ENCODE results near the gene ACSBG1. TPM values are rescaled to one million over a fixed set of nuclear protein-coding genes. Genes with fewer than 3 reads are reported as not detected.

Gene ACSBG1
- total RNA-seq, 2 donors from 2014 or later: 0.58 to 0.59 TPM

GRCh38 chr15:78212546-78213424 lies 21.6 kb downstream of the ACSBG1 start:
- no peaks in the 10 kb centered on the region for H3K27me3 ChIP-seq
- no peak overlapping the region for H3K4me3 ChIP-seq
- TF ChIP-seq CTCF (IDR thresholded peaks at IDR 0.05): no peak
- H3K4me1 ChIP-seq: peaks cover 16% of the 10 kb centered on the region
- intact Hi-C loops (cut with DNase I): no loop called here
- no peak overlapping the region for H3K27ac ChIP-seq
- H3K36me3 ChIP-seq: no peaks in the 10 kb centered on the region
- no peaks in the 10 kb centered on the region for H3K9me3 ChIP-seq
- peak overlapping the region in 1 of 2 donors; percentile 28 for H3K9ac ChIP-seq (ENCODE audit: low read depth in 2 of 2, low read length in 2 of 2)
- peak; percentile 79 for DNase-seq

- no peak overlapping the region for H3K27ac ChIP-seq
- intact Hi-C loops (cut with DNase I): no loop called here
Measured at GRCh38 chr15:78212008-78212407, 22.4 kb downstream of the ACSBG1 start.

DNA sequence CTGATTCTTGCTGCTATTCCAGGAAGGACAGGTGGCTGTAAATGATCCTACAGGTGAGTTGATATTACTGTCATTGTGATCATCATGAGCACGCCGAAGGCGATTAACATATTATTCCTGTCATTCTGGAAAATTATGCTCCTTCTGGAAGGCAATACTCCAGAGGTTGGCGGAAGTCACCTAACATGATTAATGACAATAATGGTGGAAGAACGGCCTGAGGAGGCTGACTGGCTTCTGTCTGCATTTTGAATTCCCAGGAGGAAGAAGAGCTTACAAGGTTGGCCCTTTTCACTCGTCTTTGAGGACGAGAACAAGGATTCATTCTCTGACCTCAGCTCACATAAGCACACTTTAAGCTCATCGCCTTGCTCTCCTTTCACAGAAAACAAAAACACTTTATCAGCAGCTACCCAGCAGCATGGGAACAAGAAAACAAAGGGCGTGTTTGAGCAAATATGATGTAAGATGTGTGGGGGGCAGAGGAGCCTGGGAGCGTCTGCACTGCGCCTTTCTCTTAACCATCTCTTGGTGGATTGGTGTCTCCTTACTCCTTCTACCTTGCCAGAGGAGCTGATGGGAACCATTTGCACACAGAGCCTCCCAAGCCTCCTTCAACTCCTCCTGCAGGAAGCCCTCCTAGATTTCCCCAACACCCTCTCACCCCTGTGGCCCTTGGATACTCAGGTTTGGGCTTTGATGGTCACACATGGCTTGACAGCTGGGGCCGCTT lies 23.0 kb downstream of the ACSBG1 start:
- Histone ChIP-seq H3K27ac (no peak overlapping the region), H3K4me1 (peaks cover 16% of the 10 kb centered on the region), H3K36me3 (no peaks in the 10 kb centered on the region), H3K9ac (ENCODE audit: low read depth in 2 of 2, low read length in 2 of 2) (no peak overlapping the region), H3K27me3 (no peaks in the 10 kb centered on the region), H3K9me3 (no peaks in the 10 kb centered on the region), H3K4me3 (no peak overlapping the region)
- DNase-seq: peak; percentile 15
- intact Hi-C loops (cut with DNase I): no loop called here
- no peak for TF ChIP-seq CTCF (IDR thresholded peaks at IDR 0.05)

More at GRCh38 chr15:78212008-78212407, 22.4 kb downstream of the ACSBG1 start:
- Histone ChIP-seq H3K4me3 (no peak overlapping the region), H3K9ac (ENCODE audit: low read depth in 2 of 2, low read length in 2 of 2) (no peak overlapping the region), H3K9me3 (no peaks in the 10 kb centered on the region), H3K4me1 (peaks cover 16% of the 10 kb centered on the region), H3K36me3 (no peaks in the 10 kb centered on the region), H3K27me3 (no peaks in the 10 kb centered on the region)
- no peak for DNase-seq
- no peak for TF ChIP-seq CTCF (IDR thresholded peaks at IDR 0.05)

DNA sequence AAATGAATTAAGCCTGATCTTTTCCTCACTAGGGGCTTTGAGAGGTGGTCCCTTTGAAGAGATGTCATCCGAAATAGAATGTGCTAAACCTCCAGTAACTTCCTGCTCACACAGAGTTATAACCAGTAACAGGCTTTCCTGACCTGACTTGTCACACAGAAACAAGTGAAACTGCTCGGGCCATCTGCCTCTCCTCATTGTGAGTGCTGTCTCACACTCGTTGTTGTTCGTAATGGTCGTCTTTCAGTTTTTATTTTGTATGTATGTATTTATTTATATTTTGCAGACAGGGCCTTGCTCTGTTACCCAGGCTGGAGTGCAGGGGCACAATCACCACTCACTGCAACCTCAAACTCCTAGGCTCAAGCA lies 24.0 kb downstream of the ACSBG1 start:
- H3K27me3 ChIP-seq: no peaks in the 10 kb centered on the region
- peaks cover 16% of the 10 kb centered on the region for H3K4me1 ChIP-seq
- H3K9me3 ChIP-seq: no peaks in the 10 kb centered on the region
- intact Hi-C loops (cut with DNase I): no loop called here
- H3K27ac ChIP-seq: peak overlapping the region; percentile 16
- H3K4me3 ChIP-seq: no peak overlapping the region
- TF ChIP-seq CTCF (IDR thresholded peaks at IDR 0.05): no peak
- peak overlapping the region in 1 of 2 donors; percentile 61 for H3K9ac ChIP-seq (ENCODE audit: low read depth in 2 of 2, low read length in 2 of 2)
- DNase-seq: peak; percentile 20
- no peaks in the 10 kb centered on the region for H3K36me3 ChIP-seq

DNA sequence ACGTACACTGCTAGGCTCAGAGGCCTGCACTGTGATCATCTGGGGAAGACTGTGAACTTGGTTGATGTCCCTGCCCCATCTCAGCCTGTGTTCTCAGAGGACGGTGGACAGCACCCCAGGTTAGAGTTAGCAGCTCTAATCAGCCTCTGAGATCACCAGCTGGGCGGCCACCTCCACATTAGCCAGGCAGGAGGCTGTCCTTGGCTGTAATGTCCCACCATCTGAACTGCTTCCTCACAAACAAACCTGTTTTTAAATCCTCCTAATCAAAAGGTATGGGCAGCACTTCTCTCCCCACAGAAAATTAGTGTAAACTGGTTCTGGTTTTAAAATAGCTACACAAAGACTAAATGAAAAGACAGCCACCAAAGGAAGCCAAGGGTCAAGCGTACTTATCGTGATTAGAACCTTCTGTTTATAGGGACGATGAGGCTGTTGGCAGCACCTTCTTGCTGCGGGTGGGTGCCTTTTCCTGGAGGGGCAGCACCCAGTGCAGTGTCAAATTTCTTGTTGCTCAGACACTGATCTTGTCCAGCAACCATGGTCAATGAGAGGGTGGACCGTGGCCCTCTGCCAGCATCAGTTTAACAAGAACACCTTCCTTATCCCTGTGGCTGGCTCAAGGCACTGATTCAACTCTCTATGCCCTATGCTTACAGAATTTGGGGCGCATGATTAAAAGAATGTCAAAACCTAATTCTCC lies 24.6 kb downstream of the ACSBG1 start:
- peak; percentile 63 for DNase-seq
- peak overlapping the region in 1 of 2 donors; percentile 61 for H3K9ac ChIP-seq (ENCODE audit: low read depth in 2 of 2, low read length in 2 of 2)
- no peak for TF ChIP-seq CTCF (IDR thresholded peaks at IDR 0.05)
- H3K4me3 ChIP-seq: no peak overlapping the region
- H3K4me1 ChIP-seq: peaks cover 16% of the 10 kb centered on the region
- intact Hi-C loops (cut with DNase I): no loop called here
- peak overlapping the region; percentile 16 for H3K27ac ChIP-seq
- no peaks in the 10 kb centered on the region for H3K36me3 ChIP-seq
- H3K9me3 ChIP-seq: no peaks in the 10 kb centered on the region
- H3K27me3 ChIP-seq: no peaks in the 10 kb centered on the region

Data from colonic mucosa (tissue), 4 donors.